NB4 (cell line): ENCODE results near the gene VASH2.

ENCODE experiments used
- DNase-seq: peaks from one replicate; pipeline ENCODE4 v3.0.0; 2010; ENCODE audit warnings: low read depth
- H3K4me3 ChIP-seq: one replicate; pipeline ENCODE4 v1.5.1; 2011; ENCODE audit warnings: mild to moderate bottlenecking, low read depth, low read length, moderate library complexity
- MYC ChIP-seq: IDR thresholded peaks from 2 replicates; pipeline ENCODE4 v1.6.1; 2011; ENCODE audit warnings: low read depth, low read length
- POLR2A ChIP-seq: IDR thresholded peaks from 2 replicates; pipeline ENCODE4 v1.6.1; 2011; ENCODE audit warnings: mild to moderate bottlenecking; ENCODE audit not compliant: insufficient read length; ENCODE audit errors: extremely low read depth
- TF ChIP-seq, protein P1 (sequence below): IDR thresholded peaks from one replicate; pipeline ENCODE4 v1.5.1; 2012; ENCODE audit warnings: low read depth, low read length
- TF ChIP-seq, protein P2 (sequence below): IDR thresholded peaks from 2 replicates; pipeline ENCODE4 v1.6.1; 2011; ENCODE audit warnings: low read depth, low read length

VASH2 gene

DNA sequence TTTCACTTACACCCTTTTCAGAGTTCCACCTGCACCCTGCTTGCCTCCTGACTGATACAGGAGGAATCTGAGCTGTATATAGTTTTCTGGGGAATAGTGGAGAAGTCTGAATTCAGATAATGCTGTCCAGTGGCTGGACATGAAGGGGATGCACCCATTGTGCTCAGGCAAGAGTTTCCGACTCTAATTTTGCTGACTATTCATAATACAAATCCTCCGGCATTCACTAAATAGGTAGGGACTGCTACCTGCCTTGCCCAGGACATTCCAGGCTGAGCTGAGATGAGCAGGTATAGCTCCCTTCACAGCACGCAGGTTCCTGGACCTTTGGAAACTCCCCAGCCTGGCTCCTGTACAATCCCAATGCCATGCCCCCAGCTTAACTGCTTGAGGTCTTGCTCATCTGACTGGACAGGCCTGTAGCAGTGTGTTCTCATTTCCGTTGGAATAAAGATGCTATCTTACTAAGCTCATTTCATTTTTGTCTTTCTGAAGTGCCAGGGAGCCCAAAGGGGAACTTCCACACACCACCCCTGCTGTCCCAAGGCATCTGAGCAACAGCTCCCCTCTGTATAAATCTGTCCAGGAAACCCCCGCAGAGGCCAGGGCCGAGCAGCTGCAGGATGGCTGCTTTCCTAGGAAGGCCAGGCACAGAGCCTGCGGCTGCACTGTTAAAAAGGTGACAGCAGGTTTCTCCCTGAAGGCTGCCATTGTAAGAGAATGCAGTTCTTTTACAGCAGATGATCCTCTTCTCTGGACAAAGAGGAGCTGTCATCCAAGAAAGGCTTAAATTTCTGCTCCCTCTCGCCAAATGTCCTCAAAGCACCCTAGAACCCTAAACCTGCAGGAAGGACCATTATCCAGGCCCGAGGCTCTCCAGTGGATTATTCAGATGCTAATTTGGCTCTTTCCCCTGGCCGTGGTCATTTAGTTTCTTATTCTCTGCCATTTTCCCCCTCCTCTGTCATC is 21.7 kb upstream of the VASH2 start:
- TF ChIP-seq, protein P1, sequence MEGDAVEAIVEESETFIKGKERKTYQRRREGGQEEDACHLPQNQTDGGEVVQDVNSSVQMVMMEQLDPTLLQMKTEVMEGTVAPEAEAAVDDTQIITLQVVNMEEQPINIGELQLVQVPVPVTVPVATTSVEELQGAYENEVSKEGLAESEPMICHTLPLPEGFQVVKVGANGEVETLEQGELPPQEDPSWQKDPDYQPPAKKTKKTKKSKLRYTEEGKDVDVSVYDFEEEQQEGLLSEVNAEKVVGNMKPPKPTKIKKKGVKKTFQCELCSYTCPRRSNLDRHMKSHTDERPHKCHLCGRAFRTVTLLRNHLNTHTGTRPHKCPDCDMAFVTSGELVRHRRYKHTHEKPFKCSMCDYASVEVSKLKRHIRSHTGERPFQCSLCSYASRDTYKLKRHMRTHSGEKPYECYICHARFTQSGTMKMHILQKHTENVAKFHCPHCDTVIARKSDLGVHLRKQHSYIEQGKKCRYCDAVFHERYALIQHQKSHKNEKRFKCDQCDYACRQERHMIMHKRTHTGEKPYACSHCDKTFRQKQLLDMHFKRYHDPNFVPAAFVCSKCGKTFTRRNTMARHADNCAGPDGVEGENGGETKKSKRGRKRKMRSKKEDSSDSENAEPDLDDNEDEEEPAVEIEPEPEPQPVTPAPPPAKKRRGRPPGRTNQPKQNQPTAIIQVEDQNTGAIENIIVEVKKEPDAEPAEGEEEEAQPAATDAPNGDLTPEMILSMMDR = no peak
- TF ChIP-seq MYC (no peak), POLR2A (no peak)
- TF ChIP-seq, protein P2, sequence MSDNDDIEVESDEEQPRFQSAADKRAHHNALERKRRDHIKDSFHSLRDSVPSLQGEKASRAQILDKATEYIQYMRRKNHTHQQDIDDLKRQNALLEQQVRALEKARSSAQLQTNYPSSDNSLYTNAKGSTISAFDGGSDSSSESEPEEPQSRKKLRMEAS = no peak
- no peak for DNase-seq
- no peak overlapping the region for H3K4me3 ChIP-seq

DNA sequence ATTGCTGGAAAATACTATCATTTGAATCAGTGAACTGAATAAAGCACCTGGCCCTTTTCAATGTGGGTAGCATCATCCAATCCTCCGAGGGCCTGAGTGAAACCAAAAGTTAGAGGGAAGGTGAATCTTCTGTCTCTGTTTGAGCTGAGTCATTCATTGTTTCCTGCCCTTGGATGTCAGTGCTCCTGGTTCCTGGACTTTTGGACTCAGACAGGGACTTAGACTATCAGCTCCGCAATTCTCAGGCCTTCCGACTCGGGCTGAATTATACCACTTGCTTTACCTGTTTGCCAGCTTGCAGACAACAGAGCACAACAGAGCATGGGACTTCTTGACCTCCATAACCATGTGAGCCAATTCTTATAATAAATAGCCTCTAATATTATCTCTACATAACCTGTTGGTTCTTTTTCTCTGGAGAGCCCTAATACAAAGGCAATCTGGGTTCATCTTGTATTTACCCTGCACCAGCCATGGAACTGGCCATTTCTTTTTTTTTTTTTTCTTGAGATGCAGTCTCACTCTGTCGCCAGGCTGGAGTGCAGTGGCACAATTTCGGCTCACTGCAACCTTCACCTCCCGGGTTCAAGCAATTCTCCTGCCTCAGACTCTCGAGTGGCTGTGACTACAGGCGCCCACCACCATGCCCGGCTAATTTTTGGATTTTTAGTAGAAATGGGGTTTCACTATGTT is 19.2 kb upstream of the VASH2 start:
- DNase-seq = no peak
- TF ChIP-seq POLR2A (no peak), MYC (no peak)
- TF ChIP-seq, protein P2 = no peak
- TF ChIP-seq, protein P1 = no peak
- no peak overlapping the region for H3K4me3 ChIP-seq

DNA sequence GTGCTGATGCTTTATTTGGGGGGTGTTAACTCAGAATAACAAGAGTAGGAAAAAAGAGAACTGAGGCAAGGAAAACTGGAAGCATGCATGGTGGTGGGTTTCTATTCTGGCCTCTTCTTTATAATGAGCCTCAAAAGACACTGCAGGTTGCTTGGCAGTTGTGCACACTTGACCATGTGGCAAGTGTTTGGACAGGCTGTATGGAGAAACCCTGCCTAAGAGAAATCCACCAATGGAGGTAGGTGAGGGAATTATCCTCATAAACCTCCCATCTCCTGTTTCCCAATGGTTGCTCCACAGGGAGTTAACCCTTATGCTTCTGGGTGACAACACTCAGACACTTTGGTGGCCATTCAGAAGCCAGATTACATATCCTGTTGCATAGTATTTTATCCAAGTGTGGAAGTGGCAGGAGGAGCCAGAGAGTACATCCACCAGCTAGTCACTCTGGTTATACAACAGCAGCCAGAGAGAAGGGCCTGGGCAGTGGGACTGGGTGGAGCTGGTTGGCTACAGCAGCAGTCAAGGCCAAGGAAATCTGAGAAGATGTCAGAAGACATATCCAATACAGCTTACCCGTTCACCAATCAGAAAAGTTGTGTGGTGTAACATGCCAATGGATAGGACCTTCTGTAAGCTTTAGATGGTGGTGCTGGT is 16.4 kb upstream of the VASH2 start:
- H3K4me3 ChIP-seq = no peak overlapping the region
- DNase-seq = no peak
- TF ChIP-seq POLR2A = no peak
- TF ChIP-seq, protein P1 = no peak
- TF ChIP-seq, protein P2 = no peak
- no peak for TF ChIP-seq MYC

DNA sequence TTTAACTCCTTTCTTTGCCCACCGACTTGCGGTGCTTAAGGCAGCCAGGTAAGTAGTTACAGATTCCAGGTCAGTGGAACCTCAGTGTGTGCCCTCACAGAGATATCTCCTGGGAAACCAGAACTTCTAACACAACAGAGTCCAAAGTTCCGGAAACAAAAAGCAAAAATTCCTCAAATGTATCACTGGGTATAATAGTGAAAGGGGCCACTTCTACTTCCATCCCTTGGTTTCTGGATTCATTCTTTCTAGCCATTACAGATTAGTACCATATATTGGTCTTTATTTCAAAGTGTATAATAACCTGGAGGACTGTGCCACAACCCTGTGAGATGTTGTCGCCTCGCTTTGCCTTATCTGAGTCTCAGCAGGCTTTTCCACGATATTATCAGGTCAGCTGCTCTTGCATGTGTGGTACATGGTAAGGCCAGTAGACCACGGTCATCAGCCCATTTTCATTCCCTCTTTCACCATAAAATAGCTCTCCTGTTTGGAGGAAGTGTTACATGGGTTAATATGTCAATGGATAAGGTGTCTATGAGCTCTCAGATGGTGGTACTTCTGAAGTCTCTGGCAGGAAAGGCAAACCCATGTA is 14.9 kb upstream of the VASH2 start:
- H3K4me3 ChIP-seq = no peak overlapping the region
- DNase-seq = no peak
- TF ChIP-seq, protein P1 = no peak
- TF ChIP-seq MYC (no peak), POLR2A (no peak)
- TF ChIP-seq, protein P2 = no peak

GRCh38 chr1:212937034-212937433 is 13.3 kb upstream of the VASH2 start:
- no peak overlapping the region for H3K4me3 ChIP-seq
- no peak for DNase-seq
- TF ChIP-seq, protein P1 = no peak
- TF ChIP-seq, protein P2 = no peak
- no peak for TF ChIP-seq POLR2A
- no peak for TF ChIP-seq MYC
